GM10266 (cell line): ENCODE results near the gene HHATL.

Source experiments
- DNase-seq: peaks from one replicate; pipeline ENCODE4 v3.0.0; 2012; ENCODE audit errors: extremely low spot score
- TF ChIP-seq, protein P1 (sequence below): IDR thresholded peaks from 2 replicates; pipeline ENCODE4 v1.5.1; 2012; ENCODE audit warnings: mild to moderate bottlenecking, low read depth; ENCODE audit not compliant: control insufficient read depth, insufficient read depth; ENCODE audit errors: missing control alignments

The HHATL gene

DNA sequence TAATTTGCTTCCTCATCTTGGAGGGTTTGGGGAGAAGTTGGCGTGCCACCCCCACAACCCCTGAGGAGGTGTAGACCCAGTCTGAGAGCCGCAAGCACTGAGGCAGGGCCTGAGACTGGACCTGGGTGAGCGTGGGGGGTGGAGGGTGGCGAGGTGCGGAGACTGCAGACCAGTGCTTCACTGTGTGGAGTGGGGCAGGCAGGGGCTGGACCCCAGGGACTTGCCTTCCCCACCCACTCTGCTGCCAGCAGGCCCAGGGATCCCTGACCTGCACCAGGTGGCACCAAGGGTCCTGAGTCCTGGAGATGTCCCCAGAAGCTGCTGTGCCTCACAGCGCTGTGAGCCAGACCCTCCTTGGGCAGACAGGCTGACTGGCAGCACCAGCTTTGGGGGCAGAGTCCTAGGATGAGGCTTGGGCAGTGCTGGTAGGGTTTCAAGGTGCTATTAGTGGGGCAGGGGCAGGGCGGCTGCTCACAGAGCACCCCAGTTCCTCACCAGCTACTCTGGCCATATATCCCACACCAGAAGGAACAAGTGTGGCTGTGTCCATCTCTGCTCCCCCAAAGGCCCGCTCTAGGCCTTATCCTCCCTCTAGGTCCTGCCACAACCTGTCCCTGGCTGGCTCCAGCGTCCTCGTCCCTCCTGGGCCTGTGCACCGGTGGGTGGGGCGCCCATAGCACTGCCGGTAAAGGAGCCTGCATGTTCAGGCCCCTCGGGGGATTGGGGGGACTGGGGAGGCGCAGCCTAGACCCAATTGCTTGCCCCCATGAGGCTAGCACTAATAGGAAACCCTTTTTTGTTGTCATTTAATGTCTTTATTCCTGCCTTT, 37.3 kb downstream of the HHATL start:
- peak; percentile 27 for DNase-seq
- TF ChIP-seq, protein P1, sequence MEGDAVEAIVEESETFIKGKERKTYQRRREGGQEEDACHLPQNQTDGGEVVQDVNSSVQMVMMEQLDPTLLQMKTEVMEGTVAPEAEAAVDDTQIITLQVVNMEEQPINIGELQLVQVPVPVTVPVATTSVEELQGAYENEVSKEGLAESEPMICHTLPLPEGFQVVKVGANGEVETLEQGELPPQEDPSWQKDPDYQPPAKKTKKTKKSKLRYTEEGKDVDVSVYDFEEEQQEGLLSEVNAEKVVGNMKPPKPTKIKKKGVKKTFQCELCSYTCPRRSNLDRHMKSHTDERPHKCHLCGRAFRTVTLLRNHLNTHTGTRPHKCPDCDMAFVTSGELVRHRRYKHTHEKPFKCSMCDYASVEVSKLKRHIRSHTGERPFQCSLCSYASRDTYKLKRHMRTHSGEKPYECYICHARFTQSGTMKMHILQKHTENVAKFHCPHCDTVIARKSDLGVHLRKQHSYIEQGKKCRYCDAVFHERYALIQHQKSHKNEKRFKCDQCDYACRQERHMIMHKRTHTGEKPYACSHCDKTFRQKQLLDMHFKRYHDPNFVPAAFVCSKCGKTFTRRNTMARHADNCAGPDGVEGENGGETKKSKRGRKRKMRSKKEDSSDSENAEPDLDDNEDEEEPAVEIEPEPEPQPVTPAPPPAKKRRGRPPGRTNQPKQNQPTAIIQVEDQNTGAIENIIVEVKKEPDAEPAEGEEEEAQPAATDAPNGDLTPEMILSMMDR, result no peak

DNA sequence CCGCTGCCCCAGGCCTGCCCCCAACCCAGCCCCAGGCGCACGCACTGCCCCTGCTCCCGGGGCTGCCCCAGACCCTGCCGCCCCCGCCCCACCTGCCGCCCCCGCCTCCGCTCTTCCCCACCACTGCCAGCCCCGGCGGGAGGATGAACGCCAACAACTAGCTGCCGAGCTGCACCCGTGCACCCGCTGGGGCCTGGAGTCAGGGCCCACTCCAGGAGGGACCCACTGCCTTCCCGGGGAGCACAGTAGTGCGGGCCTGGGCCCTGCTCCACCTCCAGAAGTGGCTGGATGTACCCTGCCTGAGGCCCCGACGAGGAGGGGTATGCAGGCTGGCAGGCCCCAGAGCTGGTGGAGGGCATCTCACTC, 38.2 kb downstream of the HHATL start:
- peak; percentile 24 for DNase-seq
- TF ChIP-seq, protein P1, result no peak

DNA sequence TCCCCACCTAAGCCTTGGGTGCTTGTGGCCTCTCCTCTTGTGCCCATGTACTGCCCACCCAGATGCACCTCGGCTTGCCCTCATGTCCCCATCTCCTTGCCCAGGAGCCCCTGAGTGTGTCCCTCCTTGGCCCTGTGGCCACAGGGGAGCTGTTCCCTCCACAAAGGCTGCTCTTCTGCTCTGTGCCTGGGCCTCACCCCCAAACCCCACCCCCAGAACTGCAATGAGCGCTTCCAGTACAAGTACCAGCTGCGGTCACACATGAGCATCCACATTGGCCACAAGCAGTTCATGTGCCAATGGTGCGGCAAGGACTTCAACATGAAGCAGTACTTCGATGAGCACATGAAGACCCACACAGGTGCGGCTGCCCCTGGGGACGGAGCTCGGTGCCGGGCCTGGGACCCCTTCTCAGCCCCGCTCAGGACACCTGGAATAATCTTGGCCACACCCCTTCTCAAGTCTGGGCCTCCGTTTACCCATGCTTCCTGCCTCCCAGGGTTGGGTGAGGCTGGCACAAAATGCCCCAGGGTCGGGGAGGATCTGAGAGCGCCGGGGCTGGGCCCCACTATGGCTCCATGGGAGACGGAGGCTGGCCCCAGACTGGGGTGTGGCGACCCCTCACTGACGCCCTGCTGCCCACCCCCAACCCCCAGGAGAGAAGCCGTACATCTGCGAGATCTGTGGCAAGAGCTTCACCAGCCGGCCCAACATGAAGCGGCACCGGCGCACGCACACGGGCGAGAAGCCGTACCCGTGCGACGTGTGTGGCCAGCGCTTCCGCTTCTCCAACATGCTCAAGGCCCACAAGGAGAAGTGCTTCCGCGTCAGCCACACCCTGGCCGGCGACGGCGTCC, 38.8 kb downstream of the HHATL start:
- TF ChIP-seq, protein P1, result no peak
- DNase-seq, result no peak

DNA sequence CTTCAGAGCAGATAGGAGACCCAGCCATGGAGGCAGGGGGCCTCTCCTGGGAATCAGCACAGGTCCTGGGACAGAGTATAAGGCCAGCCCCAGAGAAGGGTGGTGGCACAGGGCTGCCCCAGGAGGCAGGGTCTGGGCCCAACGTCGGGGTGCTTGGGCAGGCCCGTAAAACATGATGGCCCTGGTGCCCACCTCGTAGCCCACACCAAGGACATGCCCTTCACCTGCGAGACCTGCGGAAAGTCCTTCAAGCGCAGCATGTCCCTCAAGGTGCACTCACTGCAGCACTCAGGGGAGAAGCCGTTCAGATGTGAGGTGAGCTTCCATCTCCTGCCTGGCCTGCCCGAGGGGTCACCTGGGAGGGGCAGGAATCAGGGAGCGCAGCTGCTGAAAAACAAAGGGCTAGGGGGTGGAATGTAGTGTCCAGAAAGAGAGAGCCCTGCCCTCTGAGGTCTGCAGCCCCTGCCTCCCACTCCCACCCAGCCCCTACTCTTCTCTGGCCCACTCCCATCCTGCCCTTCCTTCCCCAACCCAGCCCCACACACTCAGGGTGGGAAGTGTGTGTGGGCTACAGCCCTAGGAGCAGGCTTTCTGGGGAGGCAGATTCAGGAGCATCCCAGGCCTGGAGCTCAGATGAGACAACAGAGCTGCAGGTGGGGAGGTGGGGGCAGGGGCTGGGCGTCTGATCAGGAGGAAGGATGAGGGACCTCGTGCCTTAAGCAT, 39.6 kb downstream of the HHATL start:
- no peak for DNase-seq
- TF ChIP-seq, protein P1, result no peak

DNA sequence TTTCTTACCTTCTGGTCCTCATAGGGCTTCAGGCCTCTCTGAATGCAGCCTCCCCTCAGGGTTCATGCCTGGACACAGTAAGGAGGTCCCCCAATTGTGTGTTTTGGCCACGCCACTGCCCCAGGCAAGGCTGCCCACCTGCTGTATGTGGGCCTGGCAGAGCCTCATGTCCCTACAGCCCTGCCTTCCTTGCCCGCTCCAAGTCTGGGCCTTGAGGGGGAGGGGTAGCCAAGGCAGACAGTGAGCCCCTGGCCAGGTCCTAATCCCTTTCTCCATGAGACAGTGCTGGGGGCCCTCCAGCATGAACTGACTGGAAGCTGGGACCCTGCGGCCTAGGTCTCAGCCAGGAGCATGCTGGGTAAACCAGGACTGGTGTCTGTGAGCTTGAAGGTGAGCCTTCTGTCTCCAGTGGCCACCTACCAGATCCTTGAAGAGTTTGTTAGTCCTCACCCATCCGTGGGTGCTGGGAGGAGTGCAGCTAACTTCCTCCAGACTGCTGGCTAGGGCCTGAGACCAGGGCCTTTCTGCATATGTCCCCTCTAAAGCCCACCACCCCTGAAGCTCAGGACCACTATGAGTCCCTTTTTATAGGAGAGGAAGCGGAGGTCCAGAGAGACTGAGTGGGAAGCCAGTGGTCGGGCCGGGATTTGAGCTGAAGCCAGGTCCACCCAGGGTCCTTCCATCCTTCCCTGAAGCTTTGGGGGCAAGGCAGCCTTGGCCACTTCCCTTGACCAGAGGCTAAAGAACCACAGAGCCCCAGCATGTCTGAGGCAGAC, 40.4 kb downstream of the HHATL start:
- no peak for DNase-seq
- TF ChIP-seq, protein P1, result no peak

DNA sequence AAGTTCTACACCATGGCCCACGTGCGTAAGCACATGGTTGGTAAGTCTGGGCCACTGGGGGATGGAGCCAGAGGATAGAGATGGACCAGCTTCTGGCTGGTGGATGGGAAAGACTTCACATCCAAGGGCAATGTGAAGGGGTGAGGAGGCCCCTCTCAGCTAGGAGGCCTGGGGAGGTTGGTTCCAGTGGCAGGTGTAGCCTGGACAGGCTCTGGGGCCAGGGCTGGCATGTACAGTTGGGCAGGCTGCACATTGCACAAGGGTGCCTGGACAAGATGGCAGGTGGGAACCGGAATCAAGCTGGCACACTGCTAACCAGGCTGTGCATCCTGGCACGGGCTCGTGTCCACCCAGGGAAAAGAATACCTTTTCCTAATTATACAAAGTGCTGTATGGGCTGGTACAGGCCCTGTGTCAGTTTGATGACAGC, 41.0 kb downstream of the HHATL start:
- TF ChIP-seq, protein P1, result no peak
- DNase-seq, result no peak
